HG02973 (cell line): ENCODE data around the gene RAD54L2.
"Not testable (repeated sequence)": the region's sequence is repeated elsewhere in the genome, so short reads cannot be mapped to it uniquely, and the experiment has no call there.

Source experiments
- ATAC-seq: cut with Tn5 transposase; IDR thresholded peaks from one replicate; pipeline ENCODE4 v1.9.1; 2021; ENCODE audit warnings: moderate library complexity; ENCODE audit not compliant: unreplicated experiment

RAD54L2 gene, protein sequence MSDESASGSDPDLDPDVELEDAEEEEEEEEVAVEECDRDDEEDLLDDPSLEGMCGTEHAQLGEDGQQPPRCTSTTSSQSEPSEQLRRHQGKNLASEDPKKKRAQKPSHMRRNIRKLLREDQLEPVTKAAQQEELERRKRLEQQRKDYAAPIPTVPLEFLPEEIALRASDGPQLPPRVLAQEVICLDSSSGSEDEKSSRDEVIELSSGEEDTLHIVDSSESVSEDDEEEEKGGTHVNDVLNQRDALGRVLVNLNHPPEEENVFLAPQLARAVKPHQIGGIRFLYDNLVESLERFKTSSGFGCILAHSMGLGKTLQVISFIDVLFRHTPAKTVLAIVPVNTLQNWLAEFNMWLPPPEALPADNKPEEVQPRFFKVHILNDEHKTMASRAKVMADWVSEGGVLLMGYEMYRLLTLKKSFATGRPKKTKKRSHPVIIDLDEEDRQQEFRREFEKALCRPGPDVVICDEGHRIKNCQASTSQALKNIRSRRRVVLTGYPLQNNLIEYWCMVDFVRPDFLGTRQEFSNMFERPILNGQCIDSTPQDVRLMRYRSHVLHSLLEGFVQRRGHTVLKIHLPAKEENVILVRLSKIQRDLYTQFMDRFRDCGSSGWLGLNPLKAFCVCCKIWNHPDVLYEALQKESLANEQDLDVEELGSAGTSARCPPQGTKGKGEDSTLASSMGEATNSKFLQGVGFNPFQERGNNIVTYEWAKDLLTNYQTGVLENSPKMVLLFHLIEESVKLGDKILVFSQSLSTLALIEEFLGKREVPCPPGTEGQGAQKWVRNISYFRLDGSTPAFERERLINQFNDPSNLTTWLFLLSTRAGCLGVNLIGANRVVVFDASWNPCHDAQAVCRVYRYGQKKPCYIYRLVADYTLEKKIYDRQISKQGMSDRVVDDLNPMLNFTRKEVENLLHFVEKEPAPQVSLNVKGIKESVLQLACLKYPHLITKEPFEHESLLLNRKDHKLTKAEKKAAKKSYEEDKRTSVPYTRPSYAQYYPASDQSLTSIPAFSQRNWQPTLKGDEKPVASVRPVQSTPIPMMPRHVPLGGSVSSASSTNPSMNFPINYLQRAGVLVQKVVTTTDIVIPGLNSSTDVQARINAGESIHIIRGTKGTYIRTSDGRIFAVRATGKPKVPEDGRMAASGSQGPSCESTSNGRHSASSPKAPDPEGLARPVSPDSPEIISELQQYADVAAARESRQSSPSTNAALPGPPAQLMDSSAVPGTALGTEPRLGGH (N-terminal part only)

GRCh38 chr3:51538459-51539290, at the start of gene RAD54L2:
Gene RAD54L2, plus strand, starts transcription at chr3:51538719. Its CDS starts 51,702 bp downstream, at chr3:51590421.
- peak; percentile 60 for ATAC-seq

DNA sequence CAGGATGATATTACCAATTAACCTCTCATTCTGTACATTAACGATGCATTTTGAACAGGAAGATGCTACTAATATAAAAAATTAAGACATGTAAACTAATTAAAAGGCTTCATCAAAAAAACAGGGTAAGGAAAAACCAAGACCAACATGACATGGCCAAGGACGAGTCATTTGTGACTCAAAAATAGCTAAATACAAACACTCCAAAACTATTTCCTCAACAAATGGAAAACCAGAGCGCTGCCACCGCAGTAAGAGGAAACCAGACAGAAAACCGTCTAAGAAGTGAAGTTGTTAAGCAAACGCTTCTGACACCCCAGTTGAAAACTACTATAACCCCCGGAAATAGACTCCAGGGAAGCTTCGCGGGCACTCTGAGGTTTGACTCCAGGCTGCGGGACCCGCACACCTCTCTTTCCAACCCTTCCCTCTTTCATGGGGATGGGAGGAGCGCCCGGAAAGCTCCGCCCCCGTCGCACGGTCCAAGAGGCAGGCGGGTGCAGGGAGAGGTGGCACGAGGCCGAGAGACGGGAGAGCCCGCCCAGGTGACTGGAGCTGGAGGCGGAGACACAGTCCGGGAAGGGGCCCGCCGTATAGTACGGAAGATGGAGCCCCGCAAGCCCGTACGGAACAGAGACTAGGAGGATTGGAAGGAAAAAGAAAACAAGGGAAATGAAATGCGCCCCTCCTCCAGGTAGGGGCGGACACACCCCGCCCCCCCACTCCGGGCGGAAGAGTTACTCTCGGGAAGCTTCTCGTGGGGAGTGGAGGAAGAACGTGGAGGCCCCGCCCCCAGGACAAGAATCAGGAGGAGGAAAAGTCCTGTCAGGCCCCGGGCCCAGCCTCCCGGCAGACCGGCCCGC, 39.4 kb upstream of the RAD54L2 start:
- ATAC-seq = peak; percentile 44

GRCh38 chr3:51500632-51501131, 37.8 kb upstream of the RAD54L2 start:
- ATAC-seq = no peak

GRCh38 chr3:51501833-51502561, 36.5 kb upstream of the RAD54L2 start:
- no peak for ATAC-seq

DNA sequence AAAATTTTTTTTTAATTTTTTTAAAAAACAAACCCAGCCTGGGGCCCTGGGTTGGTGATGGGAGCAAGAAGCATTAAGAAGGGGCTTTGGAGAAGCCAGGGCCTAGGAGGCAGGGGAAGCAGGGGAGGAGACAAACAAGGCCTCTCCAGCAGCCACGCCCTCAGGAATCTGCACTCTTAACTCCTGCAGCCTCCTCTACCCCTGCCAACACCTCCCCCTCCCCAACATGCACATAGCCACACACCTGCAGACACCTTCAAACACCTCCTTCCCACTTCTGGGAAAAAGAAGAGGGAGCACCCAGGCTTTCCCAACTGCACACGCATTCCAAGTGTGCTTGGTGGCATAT, 36.0 kb upstream of the RAD54L2 start:
- ATAC-seq = no peak

DNA sequence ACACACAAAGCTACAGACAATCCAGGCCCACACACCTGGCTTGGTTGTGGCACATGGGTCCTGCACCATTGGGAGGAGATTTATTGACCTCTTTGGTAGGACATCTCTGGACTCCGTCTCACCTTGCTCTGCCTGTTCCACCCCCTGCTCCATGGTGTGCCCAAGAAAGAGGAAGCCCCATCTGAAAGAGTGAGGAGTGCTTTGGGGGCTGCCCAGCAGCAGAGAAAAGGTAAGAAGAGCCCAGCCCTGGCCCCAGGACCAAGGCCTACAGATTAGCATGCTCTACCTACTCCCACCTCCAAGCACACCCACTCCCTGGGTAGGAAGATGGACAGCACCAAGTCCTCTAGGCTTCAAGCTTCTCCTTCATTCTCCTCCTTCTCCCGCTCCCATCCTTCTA, 35.5 kb upstream of the RAD54L2 start:
- ATAC-seq = no peak

DNA sequence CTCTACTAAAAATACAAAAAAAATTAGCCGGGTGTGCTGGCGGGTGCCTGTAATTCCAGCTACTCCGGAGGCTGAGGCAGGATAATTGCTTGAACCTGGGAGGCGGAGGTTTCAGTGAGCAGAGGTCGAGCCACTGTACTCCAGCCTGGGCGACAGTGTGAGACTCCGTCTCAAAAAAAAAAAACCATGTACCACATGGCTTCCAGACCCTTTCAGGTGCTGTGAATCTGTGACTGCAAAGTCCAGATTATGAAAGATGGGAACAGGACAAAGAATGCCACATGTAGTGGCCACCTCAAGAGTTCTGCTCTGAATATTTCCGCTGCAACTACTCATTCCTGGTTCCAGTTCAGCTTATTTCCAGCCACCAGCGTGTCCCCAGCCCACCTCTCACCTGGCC, 30.3 kb upstream of the RAD54L2 start:
- ATAC-seq = no peak

- no peak for ATAC-seq
Observed at GRCh38 chr3:51510996-51511395, 27.5 kb upstream of the RAD54L2 start.

DNA sequence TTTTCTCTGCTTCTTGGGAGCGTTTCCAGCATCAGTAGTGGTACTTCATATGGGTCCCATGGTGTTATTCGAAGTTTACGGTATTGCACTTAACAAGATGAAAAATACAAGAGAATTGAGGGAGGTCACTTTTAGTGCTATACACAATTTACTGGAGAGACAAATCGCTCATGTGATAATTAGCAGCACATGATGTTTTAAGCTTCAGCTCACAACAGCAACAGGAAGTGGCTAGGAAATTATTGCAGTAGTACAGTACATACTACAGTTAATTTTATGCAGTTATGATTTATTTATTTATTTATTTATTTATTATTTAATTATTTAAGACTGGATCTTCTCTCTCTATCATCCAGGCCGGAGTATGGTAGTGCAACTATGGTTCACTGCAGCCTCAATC, 24.3 kb upstream of the RAD54L2 start:
- no peak for ATAC-seq

- ATAC-seq = no peak
Observed at GRCh38 chr3:51519848-51520247, 18.7 kb upstream of the RAD54L2 start.

- ATAC-seq = peak; percentile 80
Observed at GRCh38 chr3:51520906-51521730, 17.4 kb upstream of the RAD54L2 start.

GRCh38 chr3:51522273-51522962, 16.1 kb upstream of the RAD54L2 start:
- ATAC-seq = no peak

DNA sequence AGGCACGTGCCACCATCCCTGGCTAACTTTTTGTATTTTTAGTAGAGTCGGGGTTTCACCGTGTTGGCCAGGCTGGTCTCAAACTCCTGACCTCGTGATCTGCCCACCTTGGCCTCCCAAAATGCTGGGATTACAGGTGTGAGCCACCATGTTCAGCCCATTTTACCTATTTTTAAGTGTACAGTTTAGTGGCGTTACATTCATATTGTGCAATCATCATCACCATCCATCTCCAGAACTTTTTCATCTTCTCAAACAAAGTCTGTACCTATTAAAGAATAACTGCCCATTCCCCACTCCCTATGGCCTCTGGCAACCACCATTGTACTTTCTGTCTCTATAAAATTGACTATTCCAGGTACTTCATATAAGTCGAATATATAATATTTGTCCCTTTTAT, 13.6 kb upstream of the RAD54L2 start:
- ATAC-seq = not testable (repeated sequence)

DNA sequence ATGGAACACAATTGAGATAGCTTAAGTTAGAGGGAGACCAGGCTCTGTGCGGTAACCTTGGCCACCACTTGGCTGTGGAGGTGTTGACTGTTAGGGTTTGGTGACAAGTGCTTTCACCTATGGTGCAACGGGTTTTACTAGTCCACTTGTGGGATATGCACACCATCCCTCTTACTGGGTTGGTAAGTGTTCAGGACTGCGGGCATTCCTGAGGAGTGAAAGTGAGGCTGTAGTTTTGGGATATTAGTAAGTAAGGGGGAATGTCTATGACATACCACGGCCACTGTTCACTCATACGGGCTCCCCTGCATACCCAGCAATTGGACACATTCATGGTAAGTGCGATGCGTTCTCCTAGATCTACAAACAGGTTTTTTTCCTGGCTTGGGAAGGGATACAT, 8.0 kb upstream of the RAD54L2 start:
- no peak for ATAC-seq

DNA sequence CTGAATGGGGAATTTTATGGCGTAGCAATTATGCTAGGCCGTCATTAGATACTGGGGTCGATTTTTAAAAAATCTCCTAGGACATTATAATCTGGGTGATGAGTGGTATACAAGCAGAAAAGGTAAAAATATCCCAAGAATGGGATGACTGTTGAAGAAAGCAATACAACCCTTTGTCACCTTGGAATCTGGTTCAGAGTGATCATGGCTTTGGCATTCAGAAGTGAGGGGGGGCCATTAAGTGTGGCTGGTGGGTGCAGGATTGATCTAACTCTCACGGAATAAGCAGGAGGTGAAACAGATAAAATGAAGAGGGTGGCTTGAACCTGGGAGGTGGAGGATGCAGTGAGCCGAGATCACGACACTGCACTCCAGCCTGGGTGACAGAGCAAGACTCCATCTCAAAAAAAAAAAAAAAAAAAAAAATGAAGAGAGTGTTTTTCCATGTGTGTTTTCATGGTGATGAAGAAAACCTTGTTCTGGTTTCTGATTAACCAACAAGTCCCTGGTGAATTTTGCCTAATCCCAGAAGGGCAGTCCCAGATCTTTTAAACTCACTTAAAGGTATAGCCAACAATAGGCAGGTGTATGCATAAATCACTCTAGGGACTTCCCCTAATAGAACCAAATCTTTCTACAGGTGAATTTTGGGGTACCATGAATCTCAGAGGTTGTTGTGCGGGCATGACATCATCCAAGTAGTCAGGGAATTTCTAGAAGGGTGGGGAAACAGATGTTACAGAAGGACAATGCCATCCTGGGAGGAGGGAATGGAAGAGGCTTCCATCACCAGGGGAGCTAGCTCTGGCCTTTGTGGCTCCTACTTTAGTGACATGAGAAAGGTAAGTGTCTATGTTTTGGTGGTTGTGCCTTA, 3.1 kb upstream of the RAD54L2 start:
- ATAC-seq = no peak

DNA sequence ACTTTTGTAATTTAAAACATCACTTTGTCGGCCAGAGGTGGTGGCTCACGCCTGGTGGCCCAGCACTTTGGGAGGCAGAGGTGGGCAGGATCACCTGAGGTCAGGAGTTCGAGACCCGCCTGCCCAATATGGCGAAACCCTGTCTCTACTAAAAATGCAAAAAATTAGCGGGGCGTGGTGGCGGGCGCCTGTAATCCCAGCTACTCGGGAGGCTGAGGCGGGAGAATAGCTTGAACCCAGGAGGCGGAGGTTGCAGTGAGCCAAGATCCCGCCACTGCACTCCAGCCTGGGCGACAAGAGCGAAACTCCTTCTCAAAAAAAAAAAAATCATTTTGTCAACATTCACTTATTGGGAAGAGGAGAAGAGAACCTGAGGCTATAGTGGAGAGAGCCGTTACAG, 888 bp upstream of the RAD54L2 start:
- not testable (repeated sequence) for ATAC-seq
